ENCODE measurements around the gene CTIF.
A peak's percentile ranks its signal among the peaks of the same experiment; 100 is the strongest.

CTIF gene

GRCh38 chr18:48620071-48620470, 81.2 kb downstream of the CTIF start:
- no peak overlapping the region for H2BK5ac ChIP-seq (ENCODE audit: low read length)
- no peak overlapping the region for H2BK12ac ChIP-seq (ENCODE audit: low read length)
- no peak overlapping the region for H3K27ac ChIP-seq (replicated peaks; ENCODE audit: low read length)

GRCh38 chr18:48621240-48621639, 82.4 kb downstream of the CTIF start:
- Histone ChIP-seq H3K27me3 (ENCODE audit: control insufficient read depth in 3 of 3, insufficient read depth in 3 of 3, low read depth in 1 of 3, low read length in 3 of 3) (no peaks in the 10 kb centered on the region), H2BK120ac (ENCODE audit: low read depth, low read length) (no peak overlapping the region), H2AFZ (ENCODE audit: low read length) (no peak overlapping the region), H2AK5ac (ENCODE audit: low read depth, low read length) (no peak overlapping the region), H4K91ac (ENCODE audit: low read depth, low read length, poor library complexity) (no peak overlapping the region), H3K36me3 (replicated peaks in 1 of 2; ENCODE audit: control insufficient read depth in 2 of 2, insufficient read depth in 2 of 2, low read length in 2 of 2) (peaks cover 0 to 1% of the 10 kb centered on the region in 2 donors), H3K14ac (ENCODE audit: low read length) (no peak overlapping the region), H3K4me2 (ENCODE audit: insufficient read depth, low read length, poor library complexity, severe bottlenecking) (no peak overlapping the region), H2BK12ac (ENCODE audit: low read length) (no peak overlapping the region), H3K4me1 (ENCODE audit: control insufficient read depth in 2 of 2, insufficient read depth in 1 of 2, low read depth in 1 of 2, low read length in 2 of 2) (peaks cover 0 to 4% of the 10 kb centered on the region in 2 donors), H3K18ac (ENCODE audit: low read length) (no peak overlapping the region), H3K4ac (ENCODE audit: low read length) (no peak overlapping the region), H2BK15ac (ENCODE audit: low read length) (no peak overlapping the region), H3K4me3 (ENCODE audit: low read length in 2 of 2) (peak overlapping the region in 1 of 2 donors; percentile 28), H3K79me1 (ENCODE audit: low read depth, low read length) (no peaks in the 10 kb centered on the region), H2BK5ac (ENCODE audit: low read length) (no peak overlapping the region), H4K8ac (ENCODE audit: low read depth, low read length) (no peak overlapping the region), H3K23ac (ENCODE audit: low read depth, low read length, poor library complexity) (no peak overlapping the region), H3K9me3 (replicated peaks in 1 of 2; ENCODE audit: control insufficient read depth in 2 of 2, insufficient read depth in 1 of 2, low read depth in 1 of 2, low read length in 2 of 2) (no peaks in the 10 kb centered on the region), H3K9ac (ENCODE audit: low read depth, low read length, poor library complexity) (no peak overlapping the region), H3K27ac (replicated peaks; ENCODE audit: low read length) (no peak overlapping the region)
- 100% methylated on average over 1 of the region's 8 CpGs; no CpG with 5 or more reads in 1 of the 2 donors for WGBS, 2 donors (ENCODE audit: extremely low coverage in 2 of 2, insufficient read length in 2 of 2, insufficient replicate concordance in 1 of 2)
- DNase-seq (ENCODE audit: low spot score): no peak

More at GRCh38 chr18:48620071-48620470, 81.2 kb downstream of the CTIF start:
- Histone ChIP-seq H3K23ac (ENCODE audit: low read depth, low read length, poor library complexity) (no peak overlapping the region), H3K18ac (ENCODE audit: low read length) (no peak overlapping the region), H2AFZ (ENCODE audit: low read length) (no peak overlapping the region), H3K4me3 (ENCODE audit: low read length in 2 of 2) (no peak overlapping the region), H2BK15ac (ENCODE audit: low read length) (no peak overlapping the region), H4K91ac (ENCODE audit: low read depth, low read length, poor library complexity) (no peak overlapping the region), H3K9me3 (replicated peaks in 1 of 2; ENCODE audit: control insufficient read depth in 2 of 2, insufficient read depth in 1 of 2, low read depth in 1 of 2, low read length in 2 of 2) (no peaks in the 10 kb centered on the region), H3K4me1 (ENCODE audit: control insufficient read depth in 2 of 2, insufficient read depth in 1 of 2, low read depth in 1 of 2, low read length in 2 of 2) (peaks cover 0 to 5% of the 10 kb centered on the region in 2 donors), H2BK120ac (ENCODE audit: low read depth, low read length) (no peak overlapping the region), H3K14ac (ENCODE audit: low read length) (no peak overlapping the region), H2AK5ac (ENCODE audit: low read depth, low read length) (no peak overlapping the region), H3K4me2 (ENCODE audit: insufficient read depth, low read length, poor library complexity, severe bottlenecking) (no peak overlapping the region), H3K27me3 (ENCODE audit: control insufficient read depth in 3 of 3, insufficient read depth in 3 of 3, low read depth in 1 of 3, low read length in 3 of 3) (no peaks in the 10 kb centered on the region), H3K36me3 (replicated peaks in 1 of 2; ENCODE audit: control insufficient read depth in 2 of 2, insufficient read depth in 2 of 2, low read length in 2 of 2) (peaks cover 0 to 1% of the 10 kb centered on the region in 2 donors), H3K4ac (ENCODE audit: low read length) (no peak overlapping the region), H3K79me1 (ENCODE audit: low read depth, low read length) (no peaks in the 10 kb centered on the region), H4K8ac (ENCODE audit: low read depth, low read length) (no peak overlapping the region), H3K9ac (ENCODE audit: low read depth, low read length, poor library complexity) (no peak overlapping the region)
- WGBS, 2 donors (ENCODE audit: extremely low coverage in 2 of 2, insufficient read length in 2 of 2, insufficient replicate concordance in 1 of 2): no CpG with 5 or more reads among the region's 3 CpGs
- no peak for DNase-seq (ENCODE audit: low spot score)

DNA sequence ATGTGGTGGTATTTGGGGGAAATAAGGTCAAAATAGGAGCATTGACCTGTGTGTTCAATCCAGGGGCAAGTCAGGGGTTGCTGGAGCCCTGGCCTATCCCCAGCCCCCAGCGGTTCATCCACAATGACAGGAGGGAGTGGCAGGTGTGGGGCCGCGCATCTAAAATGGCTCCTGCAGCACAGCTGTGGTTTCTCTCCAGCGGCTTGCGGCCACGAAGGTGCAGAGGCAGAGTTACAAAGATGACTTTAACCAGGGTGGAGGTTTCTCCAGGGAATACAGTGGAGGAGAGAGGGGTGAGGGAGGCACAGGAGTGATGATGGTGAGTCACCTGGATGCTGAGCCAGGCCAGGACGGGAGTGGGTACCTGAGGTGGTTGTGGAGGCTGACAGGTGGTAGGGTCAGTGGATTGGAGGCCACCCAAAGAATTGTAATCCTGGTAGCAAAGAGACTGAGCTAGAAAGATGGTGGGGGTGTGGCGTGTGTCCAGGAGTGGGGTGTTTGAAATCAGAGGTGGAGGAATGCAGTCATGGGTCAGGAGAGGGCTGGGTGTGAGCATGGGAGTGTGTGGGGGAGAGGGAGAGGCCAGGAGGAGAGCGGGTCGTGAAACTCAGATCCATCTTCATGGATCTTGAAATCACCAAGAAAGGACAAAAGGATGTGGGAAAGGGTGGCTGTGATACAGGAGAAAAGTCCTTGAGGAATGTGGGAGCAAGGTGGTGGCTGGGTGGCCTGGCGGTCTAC, 83.2 kb downstream of the CTIF start:
- Histone ChIP-seq H2BK12ac (ENCODE audit: low read length) (no peak overlapping the region), H3K4me3 (ENCODE audit: low read length in 2 of 2) (no peak overlapping the region), H4K91ac (ENCODE audit: low read depth, low read length, poor library complexity) (no peak overlapping the region), H3K14ac (ENCODE audit: low read length) (no peak overlapping the region), H2BK120ac (ENCODE audit: low read depth, low read length) (no peak overlapping the region), H3K4ac (ENCODE audit: low read length) (no peak overlapping the region), H3K36me3 (replicated peaks in 1 of 2; ENCODE audit: control insufficient read depth in 2 of 2, insufficient read depth in 2 of 2, low read length in 2 of 2) (peaks cover 0 to 1% of the 10 kb centered on the region in 2 donors), H3K18ac (ENCODE audit: low read length) (no peak overlapping the region), H4K8ac (ENCODE audit: low read depth, low read length) (no peak overlapping the region), H3K4me2 (ENCODE audit: insufficient read depth, low read length, poor library complexity, severe bottlenecking) (no peak overlapping the region), H3K27ac (replicated peaks; ENCODE audit: low read length) (no peak overlapping the region), H2AK5ac (ENCODE audit: low read depth, low read length) (no peak overlapping the region), H3K9ac (ENCODE audit: low read depth, low read length, poor library complexity) (no peak overlapping the region), H2AFZ (ENCODE audit: low read length) (no peak overlapping the region), H3K9me3 (replicated peaks in 1 of 2; ENCODE audit: control insufficient read depth in 2 of 2, insufficient read depth in 1 of 2, low read depth in 1 of 2, low read length in 2 of 2) (no peaks in the 10 kb centered on the region), H2BK15ac (ENCODE audit: low read length) (no peak overlapping the region), H3K23ac (ENCODE audit: low read depth, low read length, poor library complexity) (no peak overlapping the region), H3K79me1 (ENCODE audit: low read depth, low read length) (no peaks in the 10 kb centered on the region), H2BK5ac (ENCODE audit: low read length) (no peak overlapping the region), H3K27me3 (ENCODE audit: control insufficient read depth in 3 of 3, insufficient read depth in 3 of 3, low read depth in 1 of 3, low read length in 3 of 3) (no peaks in the 10 kb centered on the region), H3K4me1 (ENCODE audit: control insufficient read depth in 2 of 2, insufficient read depth in 1 of 2, low read depth in 1 of 2, low read length in 2 of 2) (peaks cover 0 to 4% of the 10 kb centered on the region in 2 donors)
- DNase-seq (ENCODE audit: low spot score): no peak
- WGBS, 2 donors (ENCODE audit: extremely low coverage in 2 of 2, insufficient read length in 2 of 2, insufficient replicate concordance in 1 of 2): no CpG with 5 or more reads among the region's 11 CpGs

- Histone ChIP-seq H2BK12ac (ENCODE audit: low read length) (no peak overlapping the region), H4K8ac (ENCODE audit: low read depth, low read length) (no peak overlapping the region), H2BK15ac (ENCODE audit: low read length) (no peak overlapping the region), H2AFZ (ENCODE audit: low read length) (no peak overlapping the region), H3K18ac (ENCODE audit: low read length) (no peak overlapping the region), H3K36me3 (replicated peaks in 1 of 2; ENCODE audit: control insufficient read depth in 2 of 2, insufficient read depth in 2 of 2, low read length in 2 of 2) (peaks cover 0 to 1% of the 10 kb centered on the region in 2 donors), H3K79me1 (ENCODE audit: low read depth, low read length) (peaks cover 2% of the 10 kb centered on the region), H3K23ac (ENCODE audit: low read depth, low read length, poor library complexity) (no peak overlapping the region), H3K27me3 (ENCODE audit: control insufficient read depth in 3 of 3, insufficient read depth in 3 of 3, low read depth in 1 of 3, low read length in 3 of 3) (no peaks in the 10 kb centered on the region), H3K4ac (ENCODE audit: low read length) (no peak overlapping the region), H3K9me3 (replicated peaks in 1 of 2; ENCODE audit: control insufficient read depth in 2 of 2, insufficient read depth in 1 of 2, low read depth in 1 of 2, low read length in 2 of 2) (no peaks in the 10 kb centered on the region), H2AK5ac (ENCODE audit: low read depth, low read length) (no peak overlapping the region), H3K14ac (ENCODE audit: low read length) (no peak overlapping the region), H3K4me1 (ENCODE audit: control insufficient read depth in 2 of 2, insufficient read depth in 1 of 2, low read depth in 1 of 2, low read length in 2 of 2) (peaks cover 0 to 6% of the 10 kb centered on the region in 2 donors), H3K4me2 (ENCODE audit: insufficient read depth, low read length, poor library complexity, severe bottlenecking) (no peak overlapping the region), H3K4me3 (ENCODE audit: low read length in 2 of 2) (no peak overlapping the region), H4K91ac (ENCODE audit: low read depth, low read length, poor library complexity) (no peak overlapping the region), H3K9ac (ENCODE audit: low read depth, low read length, poor library complexity) (no peak overlapping the region), H2BK5ac (ENCODE audit: low read length) (no peak overlapping the region), H2BK120ac (ENCODE audit: low read depth, low read length) (no peak overlapping the region), H3K27ac (replicated peaks; ENCODE audit: low read length) (no peak overlapping the region)
- no CpG with 5 or more reads among the region's 13 CpGs for WGBS, 2 donors (ENCODE audit: extremely low coverage in 2 of 2, insufficient read length in 2 of 2, insufficient replicate concordance in 1 of 2)
- DNase-seq (ENCODE audit: low spot score): no peak
Observed at GRCh38 chr18:48622911-48623431, 84.1 kb downstream of the CTIF start.
